AG04450 (cell line): ENCODE measurements around the gene INTS3. TPM values are rescaled to one million over a fixed set of nuclear protein-coding genes. Genes with fewer than 3 reads are reported as not detected.

Source experiments
- CTCF ChIA-PET: fragments of 300-600, 350-600 bp; formaldehyde crosslinking; extraction: SDS; loops from one replicate; lab custom pipeline; 2022; ENCODE audit warnings: antibody characterized with exemption, inconsistent platforms; lab: Charles Lee
- POLR2A ChIA-PET: fragments of 350-600 bp; formaldehyde crosslinking; extraction: SDS; loops from one replicate; lab custom pipeline; 2021; ENCODE audit warnings: antibody characterized with exemption, inconsistent platforms; lab: Yijun Ruan, JAX
- DNase-seq: peaks from one replicate; pipeline ENCODE4 v3.0.0-alpha.2; 2011; ENCODE audit warnings: low read depth, low spot score
- H3K27ac ChIP-seq: one replicate; pipeline ENCODE4 v1.5.1; 2012; ENCODE audit warnings: low read depth, low read length, control low read depth
- H3K27me3 ChIP-seq: one replicate; pipeline ENCODE4 v1.6.0; 2012; ENCODE audit warnings: low read length; ENCODE audit not compliant: control insufficient read depth, insufficient read depth
- H3K4me3 ChIP-seq: 2 replicates; pipeline ENCODE4 v1.5.1; 2011; ENCODE audit warnings: mild to moderate bottlenecking, low read depth, low read length, control low read depth
- H3K9me3 ChIP-seq: 2 replicates; pipeline ENCODE4 v1.5.1; 2012; ENCODE audit warnings: low read length; ENCODE audit not compliant: control insufficient read depth, insufficient read depth
- polyA plus RNA-seq: library from polyadenylated mRNA; depleted of rRNA; stranded (reverse); fragments of >200 nt; gene quantifications from 2 replicates; pipeline ENCODE4 v1.2.3, GENCODE V29; 2011
- TF ChIP-seq, protein P1 (sequence below): IDR thresholded peaks from 2 replicates; pipeline ENCODE4 v1.5.1; 2011; ENCODE audit warnings: low read depth, low read length, control low read depth, inconsistent platforms

The INTS3 gene
- polyA plus RNA-seq, 1 experiment = 45.1 TPM

DNA sequence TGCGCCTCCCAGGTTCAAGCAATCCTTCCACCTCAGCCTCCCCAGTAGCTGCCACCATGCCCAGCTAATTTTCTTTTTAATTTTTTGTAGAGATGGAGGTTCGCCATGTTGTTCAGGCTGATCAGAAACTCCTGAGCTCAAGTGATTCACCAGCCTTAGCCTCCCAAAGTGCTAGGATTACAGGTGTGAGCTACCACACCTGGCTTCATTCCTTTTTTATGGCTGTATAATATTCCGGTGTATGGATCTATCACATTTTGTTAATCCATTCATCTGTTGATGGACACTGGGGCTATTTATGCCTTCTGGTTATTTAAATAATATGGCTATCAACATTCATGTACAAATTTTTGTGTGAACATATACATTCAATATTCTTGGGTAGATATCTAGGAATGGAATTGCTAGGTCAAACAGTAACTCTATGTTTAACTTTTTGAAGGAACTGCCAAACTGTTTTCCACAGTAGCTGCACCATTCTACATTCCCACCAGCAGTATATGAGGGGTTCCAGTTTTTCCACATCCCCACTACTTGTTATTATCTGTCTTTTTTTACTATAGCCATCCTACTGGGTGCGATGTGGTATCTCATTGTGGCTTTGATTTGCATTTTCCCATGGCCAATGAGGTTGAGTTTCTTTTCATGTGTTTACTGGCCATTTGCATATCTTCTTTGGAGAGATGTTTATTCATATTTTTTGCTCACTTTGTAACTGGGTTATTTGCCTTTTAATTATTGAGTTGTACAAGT lies 58.4 kb downstream of the INTS3 start:
- TF ChIP-seq, protein P1, sequence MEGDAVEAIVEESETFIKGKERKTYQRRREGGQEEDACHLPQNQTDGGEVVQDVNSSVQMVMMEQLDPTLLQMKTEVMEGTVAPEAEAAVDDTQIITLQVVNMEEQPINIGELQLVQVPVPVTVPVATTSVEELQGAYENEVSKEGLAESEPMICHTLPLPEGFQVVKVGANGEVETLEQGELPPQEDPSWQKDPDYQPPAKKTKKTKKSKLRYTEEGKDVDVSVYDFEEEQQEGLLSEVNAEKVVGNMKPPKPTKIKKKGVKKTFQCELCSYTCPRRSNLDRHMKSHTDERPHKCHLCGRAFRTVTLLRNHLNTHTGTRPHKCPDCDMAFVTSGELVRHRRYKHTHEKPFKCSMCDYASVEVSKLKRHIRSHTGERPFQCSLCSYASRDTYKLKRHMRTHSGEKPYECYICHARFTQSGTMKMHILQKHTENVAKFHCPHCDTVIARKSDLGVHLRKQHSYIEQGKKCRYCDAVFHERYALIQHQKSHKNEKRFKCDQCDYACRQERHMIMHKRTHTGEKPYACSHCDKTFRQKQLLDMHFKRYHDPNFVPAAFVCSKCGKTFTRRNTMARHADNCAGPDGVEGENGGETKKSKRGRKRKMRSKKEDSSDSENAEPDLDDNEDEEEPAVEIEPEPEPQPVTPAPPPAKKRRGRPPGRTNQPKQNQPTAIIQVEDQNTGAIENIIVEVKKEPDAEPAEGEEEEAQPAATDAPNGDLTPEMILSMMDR = no peak
- no peak for DNase-seq
- Histone ChIP-seq H3K4me3 (no peak overlapping the region), H3K9me3 (no peaks in the 10 kb centered on the region; the same call in 1 of the 2 replicates), H3K27me3 (no peaks in the 10 kb centered on the region), H3K27ac (no peak overlapping the region)
- POLR2A ChIA-PET = no interaction called here
- CTCF ChIA-PET = interaction anchor here (0.6 kb wide), 1 partner anchor 323 kb away, joined by 3 read pairs; no protein-coding TSS in a partner anchor

DNA sequence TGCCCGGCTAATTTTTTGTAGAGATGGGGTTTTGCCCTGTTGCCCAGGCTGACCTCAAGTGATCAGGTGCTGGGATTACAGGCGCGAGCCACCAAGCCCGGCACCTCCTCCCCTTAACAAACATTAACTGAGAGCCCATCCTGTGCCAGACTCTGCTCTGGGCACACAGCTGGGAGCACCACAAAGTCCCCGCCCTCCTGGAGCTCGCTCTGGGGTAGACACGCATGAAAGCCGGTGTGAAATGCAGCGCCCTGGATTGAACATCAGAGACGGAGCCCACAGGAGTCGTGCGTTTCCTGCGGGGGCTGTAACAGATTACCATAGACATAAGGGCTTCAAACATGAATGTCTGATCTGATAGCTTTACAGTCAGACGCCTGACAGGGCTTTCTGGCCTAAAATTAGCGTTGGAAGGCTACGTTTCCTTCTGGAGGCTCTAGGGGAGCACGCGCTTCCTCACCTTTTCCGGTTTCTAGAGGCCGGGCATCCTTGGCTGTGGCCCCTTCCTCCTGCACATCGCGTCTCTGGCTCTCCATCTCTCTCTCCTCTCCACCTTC lies 61.7 kb downstream of the INTS3 start:
- TF ChIP-seq, protein P1 = no peak
- DNase-seq = no peak
- Histone ChIP-seq H3K27ac (peak overlapping the region; percentile 99), H3K4me3 (no peak overlapping the region), H3K9me3 (peaks cover 4% of the 10 kb centered on the region; the same call in 1 of the 2 replicates), H3K27me3 (no peaks in the 10 kb centered on the region)
- POLR2A ChIA-PET = interaction anchor here (1.0 to 1.3 kb wide), 5 partner anchors 14 to 201 kb away, joined by 3 to 5 read pairs (median 4); partner anchors contain the start of genes CRTC2, GATAD2B, RPS27 and SLC27A3
- CTCF ChIA-PET = interaction anchor here (1.1 to 1.5 kb wide), 2 partner anchors 197 to 217 kb away, joined by 3 to 7 read pairs; partner anchors contain the start of gene RAB13

DNA sequence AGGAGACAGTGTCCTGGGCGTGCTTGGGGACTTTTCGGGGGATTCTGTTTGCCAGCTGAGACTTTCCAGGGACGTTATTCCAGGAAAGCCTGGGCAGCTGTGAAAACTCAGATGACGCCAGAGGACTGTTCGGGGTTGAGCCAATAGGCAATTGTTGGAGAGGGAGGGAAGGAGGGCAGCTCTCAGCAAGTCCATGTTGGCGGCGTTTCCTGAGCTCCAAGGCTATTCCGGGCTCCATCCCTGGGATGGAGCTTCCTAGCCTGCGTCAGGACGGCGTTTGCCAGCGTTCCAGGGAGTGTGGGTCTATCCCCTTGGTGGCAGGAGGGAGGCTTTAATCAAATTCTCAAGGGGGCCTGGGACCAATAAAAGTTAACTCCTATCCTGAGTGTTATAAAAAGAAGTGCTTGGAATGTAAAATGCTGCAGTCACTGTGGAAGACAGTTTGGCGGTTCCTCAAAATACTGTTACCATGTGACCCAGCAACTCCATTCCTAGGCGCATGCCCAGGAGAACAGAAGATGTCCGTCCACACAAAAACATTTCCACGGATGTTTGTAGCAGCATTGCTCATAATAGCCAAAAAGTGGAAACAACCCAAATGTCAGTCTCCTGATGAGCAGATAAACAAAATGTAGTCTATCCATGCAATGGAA lies 62.6 kb downstream of the INTS3 start:
- Histone ChIP-seq H3K9me3 (peaks cover 4% of the 10 kb centered on the region; the same call in 1 of the 2 replicates), H3K27ac (peak overlapping the region; percentile 99), H3K4me3 (peak overlapping the region; percentile 41), H3K27me3 (no peaks in the 10 kb centered on the region)
- CTCF ChIA-PET = interaction anchor here (1.1 to 3.0 kb wide), 4 partner anchors 156 to 218 kb away, joined by 3 to 10 read pairs (median 5); partner anchors contain the start of genes DENND4B and RAB13
- POLR2A ChIA-PET = interaction anchor here (1.0 to 1.3 kb wide), 5 partner anchors 15 to 200 kb away, joined by 3 to 5 read pairs (median 4); partner anchors contain the start of genes CRTC2, GATAD2B, RPS27 and SLC27A3
- peak; percentile 62 for DNase-seq
- TF ChIP-seq, protein P1 = no peak

DNA sequence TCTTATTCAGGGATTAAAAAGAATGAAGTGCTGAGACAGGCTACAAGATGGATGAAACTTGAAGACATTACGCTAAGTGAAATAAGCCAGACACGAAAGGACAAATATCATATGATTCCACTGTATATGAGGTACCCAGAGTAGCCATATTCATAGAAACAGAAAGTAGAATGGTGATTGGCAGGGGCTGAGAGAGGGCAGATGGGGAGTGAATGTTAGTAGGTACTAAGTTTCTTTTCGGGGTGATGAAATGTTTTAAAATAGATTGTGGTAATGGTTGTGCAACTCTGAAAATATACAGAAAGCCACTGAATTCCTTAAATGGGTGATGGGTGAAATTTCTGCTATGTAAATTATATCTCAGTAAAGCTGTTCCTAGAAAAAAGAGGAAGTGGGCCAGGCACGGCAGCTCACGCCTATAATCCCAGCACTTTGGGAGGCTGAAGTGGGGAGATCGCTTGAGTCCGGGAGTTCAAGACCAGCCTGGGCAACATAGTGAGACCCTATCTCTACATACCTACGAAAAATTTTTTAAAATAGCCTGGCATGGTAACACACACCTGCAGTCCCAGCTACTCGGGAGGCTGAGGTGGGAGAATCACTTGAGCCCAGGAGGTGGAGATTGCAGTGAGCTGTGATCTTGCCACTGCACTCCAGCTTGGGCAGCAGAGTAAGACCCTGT lies 63.3 kb downstream of the INTS3 start:
- DNase-seq = peak; percentile 85
- Histone ChIP-seq H3K4me3 (peak overlapping the region; percentile 41), H3K27ac (peak overlapping the region; percentile 99), H3K27me3 (no peaks in the 10 kb centered on the region), H3K9me3 (peaks cover 4% of the 10 kb centered on the region; the same call in 1 of the 2 replicates)
- POLR2A ChIA-PET = interaction anchor here (1.2 to 1.9 kb wide), 4 partner anchors 176 to 199 kb away, joined by 3 to 9 read pairs (median 4); partner anchors contain the start of genes JTB and RPS27
- TF ChIP-seq, protein P1 = no peak
- CTCF ChIA-PET = interaction anchor here (1.2 to 3.0 kb wide), 2 partner anchors 155 to 196 kb away, joined by 3 to 10 read pairs; partner anchors contain the start of gene DENND4B
